Stimulated activated CD4-positive, alpha-beta T cell treated with anti-CD3 and anti-CD28 coated beads, Interleukin-15, amount 100 ng/mL, for 1 hour (primary cell): ENCODE data around the gene DSCAM.

Experiments used
- DNase-seq, 2 donors: peaks; one replicate each; pipeline ENCODE4 v3.0.0-alpha.2; 2020; ENCODE audit warnings: low read depth in 1 of 2, low spot score in 1 of 2

The DSCAM gene

GRCh38 chr21:40840401-40841125 lies 6.4 kb downstream of the DSCAM start:
- no peak for DNase-seq

DNA sequence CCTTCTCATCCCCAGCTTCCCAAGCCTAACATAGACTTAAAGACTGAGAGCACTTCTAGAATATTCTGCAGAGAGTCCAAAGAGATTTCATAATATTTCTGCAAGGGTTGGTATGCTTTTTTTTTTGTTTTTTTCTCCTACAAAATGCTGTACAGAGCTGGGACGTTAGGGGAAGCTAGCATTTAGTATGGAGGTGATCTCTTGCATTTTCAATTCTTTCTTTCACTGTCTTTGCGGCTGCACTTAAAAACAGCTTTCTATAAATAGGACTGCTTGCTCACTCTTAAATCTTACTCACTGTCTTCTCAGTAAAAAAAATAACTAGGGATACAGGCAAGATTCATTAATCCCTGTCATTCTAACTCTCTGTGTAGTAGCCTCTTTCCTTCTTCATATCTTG lies 7.4 kb downstream of the DSCAM start:
- no peak for DNase-seq

GRCh38 chr21:40837456-40837855 lies 9.5 kb downstream of the DSCAM start:
- no peak for DNase-seq

DNA sequence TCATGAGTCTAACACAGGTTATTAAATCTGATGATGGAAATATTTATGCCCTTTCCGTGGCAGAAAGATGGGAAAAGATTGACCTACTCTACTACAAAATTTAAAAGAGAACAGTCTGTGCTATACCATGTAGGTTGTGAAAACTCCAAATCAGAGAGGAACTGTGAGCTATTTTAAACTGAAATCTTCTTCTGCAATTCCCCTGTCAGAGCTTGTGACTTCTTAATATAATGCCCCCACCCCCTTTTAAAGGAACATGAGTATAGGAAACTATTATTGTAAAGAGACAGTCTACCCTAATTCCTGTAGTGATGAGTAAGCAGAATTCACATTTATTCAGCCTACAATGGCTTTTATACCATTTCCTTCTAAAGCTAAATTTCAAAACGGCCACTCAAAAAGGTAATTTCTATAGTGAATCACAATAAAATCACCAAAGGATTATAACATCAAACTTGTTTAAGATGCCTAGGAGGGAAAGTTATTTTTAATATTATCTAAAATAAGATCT lies 11.7 kb downstream of the DSCAM start:
- no peak for DNase-seq

DNA sequence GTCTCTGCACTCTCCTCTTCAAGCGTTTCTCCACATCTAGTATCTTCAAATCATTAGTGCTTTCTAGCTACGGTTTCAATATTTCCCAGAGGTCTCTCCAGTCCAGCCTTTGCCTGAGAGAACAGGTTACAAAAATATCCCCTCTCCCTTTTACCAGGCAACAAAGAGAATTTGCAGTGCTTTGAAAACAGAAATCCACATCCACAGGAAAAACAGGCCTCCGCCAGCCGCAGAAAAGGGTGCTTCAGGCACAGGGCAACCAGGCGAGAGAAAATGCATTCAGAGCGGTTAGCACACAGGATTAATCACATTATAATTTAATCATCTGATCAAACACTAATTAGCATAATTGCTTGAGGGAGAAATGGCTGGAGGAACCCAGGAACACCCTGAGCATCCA lies 13.8 kb downstream of the DSCAM start:
- DNase-seq: no peak

GRCh38 chr21:40832316-40832715 lies 14.6 kb downstream of the DSCAM start:
- no peak for DNase-seq

DNA sequence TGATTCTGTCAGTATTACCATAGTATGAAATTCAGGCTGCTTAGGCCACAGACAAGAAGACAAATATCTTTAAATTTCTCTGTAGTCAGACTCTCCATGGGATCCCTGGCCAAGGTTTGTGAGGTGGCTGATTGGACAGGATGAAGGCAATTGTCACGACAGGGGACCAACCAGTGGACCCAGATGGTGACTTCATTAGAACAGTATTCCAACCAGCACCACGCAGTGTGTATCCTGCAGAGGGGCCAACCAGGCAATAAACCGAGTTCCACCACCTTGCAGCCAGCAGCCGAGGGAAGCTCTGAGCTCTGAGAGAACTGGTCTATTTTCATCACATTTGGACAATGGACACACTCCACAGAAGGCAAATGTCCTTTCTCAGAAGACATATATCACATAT lies 16.1 kb downstream of the DSCAM start:
- DNase-seq: no peak

DNA sequence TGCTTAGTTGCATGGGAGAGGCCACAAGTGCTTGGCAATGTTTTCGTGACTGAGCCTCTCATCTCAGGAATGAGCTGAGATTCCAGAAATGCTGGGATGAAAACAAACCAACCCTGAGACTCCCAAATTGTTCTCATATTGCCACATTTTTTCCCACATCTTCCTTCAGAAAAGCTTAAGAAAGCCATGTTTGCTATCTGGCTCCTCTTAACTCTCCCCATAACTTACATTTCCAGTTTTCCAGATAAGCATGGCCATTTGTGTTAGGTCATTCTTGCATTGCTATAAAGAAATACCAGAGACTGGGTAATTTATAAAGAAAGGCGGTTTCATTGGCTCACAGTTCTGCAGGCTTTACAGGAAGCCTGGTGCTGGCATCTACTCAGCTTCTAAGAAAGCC lies 17.2 kb downstream of the DSCAM start:
- no peak for DNase-seq

DNA sequence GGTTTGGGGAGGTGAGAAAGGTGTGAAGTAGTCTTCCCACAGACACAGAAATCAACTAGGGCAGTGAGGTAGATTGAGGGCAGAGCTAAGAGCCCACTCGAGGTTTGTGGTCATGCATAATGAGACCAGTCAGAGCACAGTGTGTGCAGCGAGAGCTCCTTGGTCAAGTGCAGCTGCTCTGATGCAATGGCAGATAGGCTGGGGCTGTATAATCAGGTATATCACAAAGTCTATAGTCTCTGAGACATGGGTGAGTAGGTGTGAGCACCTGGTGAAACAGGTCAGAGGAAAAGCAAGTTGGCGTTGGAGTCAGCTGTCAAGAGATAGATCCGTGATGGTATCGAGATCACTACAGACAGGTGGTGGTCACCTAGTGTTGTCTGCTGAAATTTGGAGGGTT lies 17.6 kb downstream of the DSCAM start:
- DNase-seq: no peak

GRCh38 chr21:40827509-40827908 lies 19.4 kb downstream of the DSCAM start:
- no peak for DNase-seq

DNA sequence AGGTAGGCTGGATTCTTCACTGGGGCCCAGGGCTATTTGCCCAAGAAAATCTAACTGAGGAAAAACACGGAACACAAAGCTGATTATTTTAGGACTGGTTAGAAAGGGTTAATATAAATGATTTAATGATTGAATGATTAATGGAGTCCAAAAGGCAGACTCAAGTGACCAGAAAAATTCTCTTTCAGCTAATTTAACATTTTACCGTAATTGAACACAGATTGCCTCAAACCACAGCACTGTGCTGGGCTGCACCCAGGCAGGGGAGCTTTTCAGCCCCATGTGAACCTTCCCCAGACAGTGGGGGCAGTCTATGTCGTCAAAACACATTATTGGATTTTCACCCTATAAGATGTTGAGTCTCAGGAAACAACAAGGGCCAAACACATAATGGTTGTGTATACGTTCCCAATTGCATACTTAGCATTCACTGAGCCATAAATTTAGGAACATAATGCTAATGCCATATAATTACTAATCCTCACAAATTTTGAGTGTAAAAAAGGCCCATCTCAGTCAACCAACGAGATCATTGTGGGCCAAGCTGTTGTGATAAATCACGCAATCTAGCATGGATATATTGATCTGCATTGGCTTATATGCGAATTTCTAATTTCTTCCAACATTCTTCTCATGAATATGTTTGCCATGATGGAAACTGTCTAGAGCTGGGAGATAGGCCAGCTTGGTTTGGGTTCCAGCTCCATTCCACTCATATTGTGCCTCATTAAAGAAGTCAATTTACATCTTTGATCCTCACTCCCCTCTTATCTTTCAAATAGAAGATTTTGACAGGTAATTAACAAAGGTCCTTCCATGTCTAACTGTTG lies 27.7 kb downstream of the DSCAM start:
- DNase-seq: no peak

DNA sequence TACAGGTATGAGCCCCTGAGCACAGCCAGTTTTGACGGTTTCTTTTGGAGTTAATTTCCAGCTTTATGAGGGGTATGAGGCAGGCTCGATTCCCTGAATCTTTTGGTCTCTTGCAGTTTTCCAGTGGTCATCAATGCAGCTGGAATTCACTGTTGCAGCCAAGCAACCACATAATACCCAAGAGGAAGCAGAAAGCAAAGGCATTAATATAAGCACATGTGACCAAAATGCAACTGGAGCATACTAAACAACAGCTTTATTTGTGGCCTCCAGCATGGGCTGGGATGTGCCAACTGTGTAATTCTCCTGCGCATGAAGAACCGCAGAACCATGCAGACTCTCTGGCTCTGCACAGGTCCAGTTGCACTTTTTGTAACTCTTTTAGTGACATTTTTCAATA lies 33.0 kb downstream of the DSCAM start:
- DNase-seq: no peak

DNA sequence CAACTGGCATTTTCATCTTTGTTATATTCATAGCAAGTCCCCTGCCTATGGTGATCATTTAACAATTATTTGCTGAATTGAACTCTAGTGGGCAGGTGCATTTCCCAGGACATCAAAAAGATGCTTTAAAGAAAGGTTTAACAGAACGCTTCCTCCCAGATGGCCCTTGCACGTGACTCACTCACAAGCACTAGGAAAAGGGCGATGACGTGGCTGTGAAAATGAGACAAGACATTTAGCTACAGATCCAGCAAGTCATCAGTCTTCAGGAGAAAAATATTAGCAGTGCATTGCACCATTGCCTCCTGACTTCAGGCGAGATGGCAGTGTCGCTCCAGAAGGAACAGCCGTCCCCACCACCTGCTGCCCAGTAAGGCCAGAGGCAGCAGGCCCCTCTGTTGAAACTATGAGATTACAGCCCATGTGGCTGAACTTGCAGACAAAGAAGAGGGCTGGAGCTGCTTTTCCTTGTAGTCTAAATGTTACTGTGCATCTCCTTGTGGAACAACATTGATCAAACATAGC lies 37.2 kb downstream of the DSCAM start:
- DNase-seq: no peak

GRCh38 chr21:40803101-40803500 lies 43.9 kb downstream of the DSCAM start:
- DNase-seq: no peak

GRCh38 chr21:40800126-40800525 lies 46.8 kb downstream of the DSCAM start:
- no peak for DNase-seq

DNA sequence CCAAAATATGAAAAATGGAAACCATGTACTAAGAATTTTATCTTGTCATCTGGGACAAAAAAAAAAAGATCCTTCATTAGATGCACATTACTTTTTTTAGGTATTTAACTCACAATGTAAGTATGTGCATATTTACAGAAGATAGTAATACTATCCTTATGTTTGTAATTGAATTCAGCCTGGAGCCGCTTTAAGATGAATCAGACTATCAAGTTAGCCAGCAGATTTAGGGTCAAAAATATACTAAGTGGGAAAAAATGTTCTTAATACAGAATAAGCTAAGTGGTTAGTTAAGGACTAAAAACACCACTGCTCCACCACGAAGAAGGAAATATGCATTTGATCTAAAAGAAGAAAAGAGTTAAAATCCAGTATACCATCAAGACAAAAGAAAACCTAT lies 49.1 kb downstream of the DSCAM start:
- no peak for DNase-seq

DNA sequence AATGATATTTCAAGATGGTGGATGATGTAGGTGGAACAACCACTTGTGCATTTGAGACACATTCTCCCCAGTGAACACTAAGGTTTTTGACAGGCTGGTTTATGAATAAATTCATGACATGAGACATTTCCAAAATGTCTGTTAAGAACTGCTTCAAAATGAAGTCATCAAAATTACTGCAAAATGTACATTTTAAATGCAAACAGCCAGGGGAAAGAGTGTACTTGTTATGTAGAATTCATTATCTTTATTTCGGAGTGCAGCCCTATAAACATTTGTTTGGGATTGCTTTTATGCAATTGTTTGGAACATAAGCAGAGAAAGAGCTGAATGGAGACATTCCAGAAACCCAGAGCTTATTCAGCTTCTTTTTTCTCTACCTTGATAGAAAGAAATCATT lies 49.5 kb downstream of the DSCAM start:
- no peak for DNase-seq

- DNase-seq: no peak
Measured at GRCh38 chr21:40796464-40796863, 50.5 kb downstream of the DSCAM start.

DNA sequence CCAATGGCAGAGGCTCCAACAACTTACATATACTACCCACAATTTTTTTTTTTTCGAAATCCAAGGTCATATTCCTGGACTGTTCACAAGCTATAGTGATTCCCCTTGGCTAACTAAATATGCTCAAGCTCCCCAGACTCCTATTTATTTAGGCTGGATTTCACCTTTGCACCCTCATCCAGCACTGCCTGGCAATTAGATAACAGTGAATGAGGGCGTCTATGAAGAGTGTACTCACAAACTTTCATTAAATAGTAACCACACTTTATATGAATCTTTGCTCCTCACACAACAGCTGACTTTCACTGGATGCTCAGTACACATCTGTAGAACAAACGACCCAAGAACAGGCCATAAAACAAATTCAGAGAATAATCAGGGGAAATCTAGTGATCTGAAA lies 51.6 kb downstream of the DSCAM start:
- DNase-seq: no peak

GRCh38 chr21:40792691-40793456 lies 54.1 kb downstream of the DSCAM start:
- no peak for DNase-seq

GRCh38 chr21:40788635-40789034 lies 58.3 kb downstream of the DSCAM start:
- DNase-seq: no peak

GRCh38 chr21:40783404-40783803 lies 63.6 kb downstream of the DSCAM start:
- DNase-seq: no peak
